GM18870 (cell line): ENCODE data around the gene C4orf50.

Experiments
- ATAC-seq: cut with Tn5 transposase; IDR thresholded peaks from one replicate; pipeline ENCODE4 v1.9.1; 2021; ENCODE audit warnings: moderate library complexity; ENCODE audit not compliant: unreplicated experiment

C4orf50 gene

GRCh38 chr4:5894266-5894665 is 124.0 kb downstream of the C4orf50 start:
- ATAC-seq: no peak

GRCh38 chr4:5893591-5893990 is 124.6 kb downstream of the C4orf50 start:
- ATAC-seq: no peak

GRCh38 chr4:5893004-5893580 is 125.1 kb downstream of the C4orf50 start, which contains the start of gene CRMP1:
TSS of gene CRMP1 (minus strand) at chr4:5893086. CDS start at chr4:5892969, 117 bp downstream.
- no peak for ATAC-seq

- ATAC-seq: no peak
Observed at GRCh38 chr4:5892323-5893003, 125.8 kb downstream of the C4orf50 start.

DNA sequence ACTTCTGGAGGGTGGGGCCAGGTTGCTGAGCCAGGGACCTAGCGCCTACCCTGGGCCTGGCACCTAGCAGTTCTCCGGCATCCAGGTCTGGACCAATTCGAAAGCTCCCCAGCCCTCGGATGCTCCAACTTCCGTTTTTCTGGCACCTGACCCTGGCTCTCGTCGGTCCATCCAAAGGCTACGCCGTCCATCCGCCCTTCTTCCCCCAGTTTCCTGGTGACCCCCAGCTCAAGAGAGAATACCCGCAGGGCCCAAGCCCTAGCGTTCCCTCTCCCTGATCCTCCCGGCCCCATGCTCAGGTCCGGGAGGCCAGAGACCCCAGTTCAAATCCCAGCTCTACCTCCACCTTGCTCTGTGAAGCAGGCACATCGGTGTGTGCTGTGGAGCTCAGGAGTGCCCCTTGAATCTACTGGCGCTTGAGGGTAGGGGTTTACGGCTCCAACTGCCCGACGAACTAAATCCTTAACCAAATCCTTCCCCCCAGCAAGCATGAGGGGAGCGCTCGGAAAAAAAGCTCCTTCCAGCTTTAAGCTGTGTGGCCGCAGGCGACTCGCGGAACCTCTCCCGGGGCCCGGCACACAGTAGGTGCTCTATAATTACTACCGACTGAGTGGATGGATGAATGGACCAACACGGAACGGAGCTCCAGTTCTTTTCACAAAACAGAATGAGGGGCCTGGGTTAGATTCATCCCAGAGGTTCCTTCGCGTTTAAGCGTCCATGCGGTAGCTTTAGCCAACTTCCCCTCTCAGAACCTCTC is 126.5 kb downstream of the C4orf50 start:
- no peak for ATAC-seq

GRCh38 chr4:5890063-5890727 is 128.0 kb downstream of the C4orf50 start:
- ATAC-seq: no peak

- no peak for ATAC-seq
Observed at GRCh38 chr4:5889002-5889696, 129.1 kb downstream of the C4orf50 start.

- no peak for ATAC-seq
Observed at GRCh38 chr4:5888222-5889001, 129.8 kb downstream of the C4orf50 start.

DNA sequence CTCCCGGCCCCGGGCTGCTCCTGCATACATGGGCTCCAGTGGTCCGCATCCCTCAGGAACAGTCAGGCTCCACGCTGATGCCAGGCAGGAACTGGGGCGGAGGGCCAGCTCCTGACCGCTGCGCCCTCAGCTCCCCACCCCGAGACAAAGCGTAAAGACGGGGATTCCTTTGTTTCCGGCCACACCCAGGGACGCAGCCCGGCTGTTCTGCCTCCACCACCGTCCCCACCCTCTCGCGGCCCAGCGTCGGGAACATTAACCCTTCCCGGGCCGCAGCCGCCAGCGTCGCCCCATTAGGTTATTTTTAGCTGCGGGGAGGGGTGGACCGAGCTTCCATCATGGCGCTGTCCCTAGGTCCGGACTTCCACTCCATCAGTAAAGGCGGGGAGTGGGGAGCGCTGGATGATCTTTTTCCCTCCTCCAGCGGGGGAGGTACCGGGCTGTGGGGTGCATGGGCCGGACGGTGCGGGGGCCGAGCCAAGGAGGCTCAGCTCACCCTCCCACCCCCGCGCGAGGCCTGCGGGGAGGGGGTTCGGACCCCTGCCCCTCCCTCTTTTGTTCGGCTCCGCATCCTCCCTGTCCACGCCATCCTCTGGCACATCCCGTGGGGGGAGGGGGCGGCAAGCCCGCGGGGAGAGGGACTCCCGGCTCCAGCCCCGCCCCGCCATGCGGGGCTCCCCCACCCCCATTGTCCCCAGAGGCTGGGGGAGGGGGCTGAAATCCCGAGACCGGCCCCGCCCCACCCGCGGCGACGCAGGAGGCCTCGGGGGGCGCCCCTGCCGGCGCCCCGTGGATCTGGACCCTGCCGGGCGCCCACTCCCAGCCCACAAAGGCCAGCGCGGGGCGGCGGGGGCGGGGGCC is 130.6 kb downstream of the C4orf50 start:
- no peak for ATAC-seq

GRCh38 chr4:5887011-5887360 is 131.2 kb downstream of the C4orf50 start:
- no peak for ATAC-seq

DNA sequence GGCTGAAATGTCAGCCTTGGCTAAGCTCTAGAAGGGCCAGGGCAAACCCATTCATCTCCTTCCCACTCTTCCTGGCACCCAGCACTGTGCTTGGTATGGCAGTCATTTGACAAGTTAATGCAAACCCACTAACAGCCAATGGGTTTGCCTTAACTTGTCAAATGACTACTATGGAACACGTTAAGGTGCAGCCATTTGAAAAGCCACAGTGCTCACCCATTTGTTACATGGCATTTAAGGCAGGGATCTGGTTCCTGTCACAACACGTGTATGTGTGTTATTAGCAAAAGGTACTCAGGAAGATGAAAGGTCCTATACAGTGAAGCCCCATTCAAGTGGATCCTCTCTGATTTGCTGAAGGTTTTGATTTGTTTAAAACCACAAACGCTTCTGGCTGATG is 132.5 kb downstream of the C4orf50 start:
- no peak for ATAC-seq

DNA sequence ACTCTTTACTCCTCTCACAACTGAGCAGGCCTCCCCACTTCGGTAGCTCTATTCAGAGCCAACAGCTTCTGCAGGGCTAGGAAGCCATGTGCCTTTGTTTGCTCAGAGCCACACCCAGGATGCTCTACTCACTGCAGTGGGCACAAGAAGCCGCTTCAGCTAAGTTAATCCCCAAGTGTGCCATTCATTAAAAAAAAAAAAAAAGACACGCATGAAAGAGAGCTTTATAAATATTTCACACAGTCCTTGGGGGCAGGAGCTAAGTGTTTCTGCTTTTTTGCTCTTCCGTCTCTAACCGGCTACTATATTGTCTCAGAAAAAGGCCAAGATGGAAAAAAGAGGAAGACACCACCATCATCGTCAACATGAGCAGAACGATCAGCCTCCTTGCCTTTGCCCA is 133.4 kb downstream of the C4orf50 start:
- no peak for ATAC-seq

GRCh38 chr4:5883916-5884315 is 134.3 kb downstream of the C4orf50 start:
- ATAC-seq: no peak

- ATAC-seq: no peak
Observed at GRCh38 chr4:5882947-5883346, 135.3 kb downstream of the C4orf50 start.

DNA sequence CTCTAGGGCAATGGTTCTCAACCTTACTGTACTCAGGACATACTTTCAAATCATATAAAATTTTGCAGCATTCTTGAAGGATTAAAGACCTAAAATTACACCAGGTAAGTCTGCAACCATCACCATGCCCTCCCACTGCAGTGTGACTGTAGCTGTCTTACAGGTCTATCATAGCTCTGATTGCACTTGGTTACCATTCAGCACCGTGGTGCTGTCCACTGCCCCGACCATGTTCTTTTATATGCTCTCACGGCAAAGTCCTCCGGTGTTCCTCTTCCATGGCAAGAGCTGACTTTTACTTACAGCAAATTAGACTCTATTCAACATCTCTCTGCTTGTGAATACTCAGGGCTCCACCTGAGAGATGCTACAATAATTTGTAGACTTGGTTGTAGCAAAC is 136.9 kb downstream of the C4orf50 start:
- no peak for ATAC-seq

GRCh38 chr4:5878359-5878758 is 139.9 kb downstream of the C4orf50 start:
- ATAC-seq: no peak

GRCh38 chr4:5877392-5877791 is 140.8 kb downstream of the C4orf50 start:
- ATAC-seq: no peak

- ATAC-seq: no peak
Observed at GRCh38 chr4:5874811-5875449, 143.3 kb downstream of the C4orf50 start.

- no peak for ATAC-seq
Observed at GRCh38 chr4:5870701-5871100, 147.5 kb downstream of the C4orf50 start.
